NCI-H146 treated with DMSO at 0.1 percent for 48 hours (cell line): ENCODE results near the gene FAM90A26.
"Not testable (repeated sequence)": the region's sequence is repeated elsewhere in the genome, so short reads cannot be mapped to it uniquely, and the experiment has no call there.

Source experiments
- DNase-seq: peaks from one replicate; lab custom pipeline; 2025; ENCODE audit not compliant: unreplicated experiment; lab: John Stamatoyannopoulos, UW

FAM90A26 gene

GRCh38 chr4:9158392-9158791 lies 11.8 kb upstream of the FAM90A26 start:
- DNase-seq: not testable (repeated sequence)

GRCh38 chr4:9160046-9160445 lies 10.2 kb upstream of the FAM90A26 start:
- DNase-seq: not testable (repeated sequence)

- DNase-seq: not testable (repeated sequence)
These were observed 4.2 kb upstream of the FAM90A26 start for GRCh38 chr4:9165990-9166389.

GRCh38 chr4:9210357-9210756 lies 40.1 kb downstream of the FAM90A26 start, which contains the start of gene USP17L10:
Gene USP17L10, plus strand, starts transcription at chr4:9210657. Its CDS starts 0 bp downstream, at chr4:9210657.
- DNase-seq: not testable (repeated sequence)

- not testable (repeated sequence) for DNase-seq
These were observed 44.5 kb downstream of the FAM90A26 start for GRCh38 chr4:9214701-9215100.

- DNase-seq: not testable (repeated sequence)
These were observed 44.9 kb downstream of the FAM90A26 start, which contains the start of gene USP17L11 for GRCh38 chr4:9215105-9215504. Gene USP17L11, plus strand, starts transcription at chr4:9215405. Its CDS starts 0 bp downstream, at chr4:9215405.

- DNase-seq: not testable (repeated sequence)
These were observed 49.6 kb downstream of the FAM90A26 start, which contains the start of gene USP17L12 for GRCh38 chr4:9219852-9220251. Gene USP17L12, plus strand, starts transcription at chr4:9220152. Its CDS starts 0 bp downstream, at chr4:9220152.

GRCh38 chr4:9224596-9224995 lies 54.4 kb downstream of the FAM90A26 start, which contains the start of gene USP17L13:
Gene USP17L13, plus strand, starts transcription at chr4:9224896. Its CDS starts 0 bp downstream, at chr4:9224896.
- DNase-seq: not testable (repeated sequence)
